ENCODE measurements around the gene PPL. TPM values are rescaled to one million over a fixed set of nuclear protein-coding genes. Genes with fewer than 3 reads are reported as not detected.
"Not testable (repeated sequence)": the region's sequence is repeated elsewhere in the genome, so short reads cannot be mapped to it uniquely, and the experiment has no call there.

PPL gene
- total RNA-seq, 1 donor from 2014 or later, result 5.4 TPM

DNA sequence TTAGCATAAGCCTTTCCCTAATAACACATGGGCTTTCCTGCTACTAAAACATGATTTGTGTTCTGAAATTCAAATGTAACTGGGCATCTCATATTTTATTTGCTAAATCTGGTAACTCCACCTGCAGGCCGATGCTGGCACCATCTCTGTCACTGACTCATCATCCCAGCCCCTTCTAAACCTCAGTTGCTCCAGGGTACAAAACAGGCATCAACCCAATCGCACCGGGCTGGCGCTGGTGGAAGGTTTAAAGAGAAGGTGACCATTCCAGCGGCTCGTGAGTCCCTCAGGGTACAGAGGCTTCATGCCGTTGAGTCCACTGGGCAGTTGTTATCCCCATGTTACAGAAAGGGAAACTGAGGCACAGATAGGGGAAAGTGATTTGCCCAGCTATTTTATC is 27.1 kb downstream of the PPL start:
- DNase-seq (ENCODE audit: low read depth in 2 of 2), result no peak

DNA sequence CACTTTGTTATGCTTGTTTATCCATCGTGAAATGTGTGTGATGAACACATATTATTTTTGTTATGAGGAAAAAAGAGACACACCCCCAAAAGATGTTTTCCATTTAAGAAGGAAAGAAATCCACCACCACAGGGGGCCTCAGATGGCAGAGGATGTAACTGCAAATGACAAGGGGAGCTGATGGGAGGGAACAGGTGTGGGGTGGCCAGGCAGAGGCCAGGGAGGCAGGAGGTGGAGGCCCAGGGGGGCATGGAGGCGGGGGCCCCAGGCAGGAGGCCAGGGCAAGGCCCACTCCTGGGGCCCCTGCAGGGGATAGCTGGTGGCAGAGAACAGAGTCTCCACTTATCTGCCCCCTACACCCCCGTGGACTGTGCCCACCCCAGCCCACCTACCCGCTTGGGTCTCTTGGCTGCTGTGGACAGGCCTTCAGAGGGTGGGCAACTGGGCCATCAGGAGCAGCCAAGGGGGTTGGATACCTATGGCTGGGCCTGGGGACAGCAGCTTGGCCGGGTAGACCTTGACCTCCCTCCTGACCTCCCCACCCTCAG is 28.0 kb downstream of the PPL start:
- no peak for DNase-seq (ENCODE audit: low read depth in 2 of 2)

DNA sequence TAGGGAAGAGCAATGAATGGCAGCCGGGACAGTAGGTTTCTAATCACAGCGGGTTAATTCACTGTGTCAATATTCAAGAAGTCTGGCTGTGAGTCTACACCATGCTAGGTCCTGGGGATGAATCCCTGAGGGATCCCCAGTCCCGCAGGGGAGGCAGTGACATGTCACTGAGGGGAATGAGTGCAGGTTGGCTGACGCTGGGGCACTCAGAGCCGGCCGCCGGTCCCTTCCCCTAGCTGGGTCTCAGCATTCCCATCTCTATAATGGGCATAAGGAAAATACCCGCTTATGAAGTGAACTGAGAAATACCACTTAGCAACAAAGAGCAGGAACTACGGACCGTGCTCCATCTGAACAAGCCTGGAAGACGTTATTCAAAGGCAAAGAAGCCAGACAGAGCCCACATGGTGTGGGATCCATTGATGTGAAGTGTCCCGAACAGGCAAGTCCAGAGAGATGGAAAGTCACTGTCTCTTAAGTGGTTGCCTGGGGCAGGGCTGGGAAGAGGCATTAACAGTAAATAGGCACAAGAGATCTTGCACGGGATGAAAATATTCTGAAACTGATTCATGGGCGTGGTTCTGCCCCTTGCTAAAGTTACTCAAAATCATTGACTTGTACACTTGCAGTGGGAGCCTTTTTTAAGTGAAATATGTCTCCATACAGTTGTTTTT is 31.9 kb downstream of the PPL start:
- DNase-seq (ENCODE audit: low read depth in 2 of 2), result no peak

DNA sequence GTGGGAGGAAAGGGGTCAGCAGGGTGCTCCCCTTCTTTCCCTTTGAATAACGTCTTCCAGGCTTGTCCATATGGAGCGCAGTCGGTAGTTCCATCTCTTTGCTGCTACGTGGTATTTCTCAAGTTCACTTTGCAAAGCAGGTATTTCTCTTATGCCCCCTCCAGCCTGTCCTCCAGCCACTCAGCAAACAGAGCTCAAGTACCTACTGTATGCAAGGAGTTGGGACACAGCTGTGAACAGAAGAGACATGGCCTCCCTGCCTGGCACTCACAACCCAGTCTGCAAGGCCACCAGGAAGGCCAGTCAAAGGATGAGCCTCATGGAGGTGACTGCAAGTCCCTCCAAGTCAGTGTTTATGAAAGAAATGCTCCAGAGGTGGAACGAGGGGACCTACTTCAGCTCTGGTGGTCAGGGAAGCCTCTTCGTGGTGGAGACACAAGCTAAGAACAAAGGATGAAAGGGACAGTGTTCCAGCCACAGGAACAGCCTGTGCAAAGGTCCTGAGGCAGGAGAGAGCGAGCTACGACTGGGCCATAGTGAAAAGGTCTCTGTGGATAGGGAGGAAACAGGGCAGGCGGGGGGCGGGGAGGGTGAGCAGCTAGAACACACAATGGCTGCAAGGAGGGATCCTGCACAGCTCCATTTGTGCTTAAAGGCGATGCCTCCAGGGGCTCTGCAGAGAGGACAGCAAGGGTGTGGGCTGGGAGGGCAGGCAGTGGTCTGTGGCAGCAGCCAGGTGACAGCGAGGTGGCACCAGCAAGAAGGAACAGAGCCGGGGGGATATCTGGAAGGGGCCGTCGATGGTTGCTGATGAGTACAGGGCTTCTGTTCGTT is 32.6 kb downstream of the PPL start:
- DNase-seq (ENCODE audit: low read depth in 2 of 2), result no peak

DNA sequence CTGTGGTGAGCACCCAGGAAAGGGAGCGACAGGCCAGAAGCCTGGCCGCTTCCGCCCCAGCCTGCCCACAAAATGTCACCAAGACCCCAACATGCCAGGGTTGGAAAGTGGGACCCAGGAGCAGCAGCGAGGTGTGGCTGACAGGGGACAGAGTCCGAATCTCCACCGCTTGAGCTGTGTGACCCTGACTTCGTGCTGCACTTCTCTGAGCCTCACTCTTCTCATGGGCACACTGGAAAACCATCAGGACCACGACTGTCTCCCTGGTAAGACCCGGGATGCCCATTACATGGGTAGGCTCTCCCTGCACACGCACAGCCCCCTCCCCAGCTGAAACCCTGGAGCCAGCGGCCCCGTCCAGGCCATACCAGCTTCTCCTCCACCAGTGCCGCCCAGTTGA is 34.9 kb downstream of the PPL start:
- no peak for DNase-seq (ENCODE audit: low read depth in 2 of 2)

DNA sequence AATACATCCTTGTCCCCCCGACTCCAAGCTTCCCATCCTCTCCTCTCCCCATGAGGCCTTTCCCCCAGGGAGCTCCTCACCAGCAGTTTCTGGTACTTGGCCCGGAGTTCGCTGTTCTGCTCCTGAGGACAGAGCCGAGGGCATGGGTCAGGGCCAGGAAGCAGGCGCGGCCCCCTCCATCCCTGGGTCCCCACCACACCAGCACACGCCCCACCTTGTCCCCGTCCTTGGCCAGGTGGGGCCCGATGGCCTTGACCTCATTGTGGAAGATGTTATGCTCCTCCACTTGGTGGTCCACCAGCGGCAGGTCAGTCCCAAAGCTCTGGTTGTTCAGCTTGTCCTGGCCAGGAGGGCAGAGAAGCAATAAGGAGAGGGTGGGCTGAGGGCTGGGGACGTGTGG is 36.2 kb downstream of the PPL start:
- DNase-seq (ENCODE audit: low read depth in 2 of 2), result no peak

DNA sequence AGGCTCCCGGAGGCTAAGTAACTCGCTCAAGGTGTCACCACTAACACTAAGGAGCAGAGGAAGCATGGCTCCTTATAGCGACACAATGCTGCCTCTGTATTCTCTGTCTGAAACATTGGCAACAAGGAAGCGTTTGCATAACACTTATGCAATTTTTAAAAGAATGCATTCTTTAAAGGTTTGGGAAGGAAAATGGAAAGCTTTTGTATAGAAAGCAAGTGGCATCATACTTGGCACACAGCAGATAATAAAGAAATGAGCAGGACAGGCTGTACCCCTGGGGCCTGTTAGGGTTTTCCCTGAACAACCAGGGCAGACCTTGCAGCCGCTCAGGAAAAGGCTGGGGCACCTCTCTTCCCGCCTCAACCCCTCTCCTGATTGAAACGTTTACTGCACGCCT is 36.9 kb downstream of the PPL start:
- no peak for DNase-seq (ENCODE audit: low read depth in 2 of 2)

DNA sequence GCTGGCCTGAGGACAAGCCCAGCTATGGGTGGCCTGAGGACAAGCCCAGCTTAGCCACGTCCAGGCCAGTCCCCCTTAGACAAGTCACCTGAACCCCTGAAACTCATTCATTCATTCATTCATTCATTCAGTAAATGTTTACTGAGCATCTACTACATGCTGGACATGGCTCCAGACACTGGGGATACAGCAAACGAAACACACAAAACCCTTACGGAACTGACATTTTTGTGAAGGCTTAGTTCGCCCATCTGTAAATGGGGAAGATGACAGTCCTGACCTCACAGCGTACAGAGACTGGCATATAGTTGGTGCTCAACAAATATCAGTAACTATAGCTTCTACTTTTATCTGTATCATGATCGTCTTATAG is 37.5 kb downstream of the PPL start:
- no peak for DNase-seq (ENCODE audit: low read depth in 2 of 2)

DNA sequence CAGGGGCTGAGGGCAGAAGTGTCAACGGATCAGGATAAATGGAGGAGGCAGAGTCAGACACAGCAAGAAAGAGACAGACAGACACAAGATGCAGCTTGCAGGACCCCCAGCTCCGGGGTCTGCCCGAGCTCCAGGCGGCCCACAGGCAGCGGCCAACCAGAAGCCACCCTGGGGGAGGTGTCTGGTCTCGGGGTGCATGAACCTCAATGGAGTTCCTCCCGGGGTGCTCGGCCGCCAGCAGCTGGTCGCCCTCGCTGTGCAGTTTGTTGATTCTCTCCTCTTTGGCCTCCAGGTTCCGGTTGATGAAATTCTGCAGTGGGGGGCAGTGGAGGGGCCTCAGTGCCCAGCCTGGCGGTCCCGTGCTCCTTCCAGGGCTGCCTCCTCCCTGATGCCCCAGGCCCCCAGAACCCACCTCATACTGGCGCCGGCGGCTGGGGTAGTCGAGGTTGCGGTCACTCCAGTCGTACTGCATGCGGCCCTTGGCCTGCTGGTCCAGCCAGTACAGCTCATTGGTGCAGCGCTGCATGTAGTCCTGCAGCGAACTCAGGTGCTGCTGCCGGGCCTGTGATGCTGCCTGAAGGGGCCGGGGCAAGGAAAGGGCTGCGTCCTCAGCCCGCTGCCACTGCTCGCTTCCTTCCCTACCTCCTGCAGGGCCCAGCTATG is 38.0 kb downstream of the PPL start:
- DNase-seq (ENCODE audit: low read depth in 2 of 2), result no peak

DNA sequence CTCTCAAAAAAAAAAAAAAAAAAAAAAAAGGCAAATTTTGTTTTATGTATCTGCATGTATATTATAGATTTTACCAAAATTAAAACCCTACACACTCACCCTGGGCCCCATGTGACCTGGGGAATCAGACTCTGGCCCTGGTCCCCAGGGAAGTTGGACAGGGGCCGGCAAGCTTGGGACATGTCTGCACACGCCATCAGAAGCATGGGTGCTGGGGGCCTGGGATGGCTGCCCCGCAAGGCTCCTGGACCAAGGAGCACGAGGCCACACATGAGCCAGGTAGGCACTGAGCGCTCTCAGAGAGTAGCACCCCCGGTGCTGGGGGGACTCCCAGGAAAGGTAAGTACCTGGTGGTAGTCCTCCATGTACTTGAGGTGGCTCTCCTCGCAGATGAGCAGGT is 39.6 kb downstream of the PPL start:
- no peak for DNase-seq (ENCODE audit: low read depth in 2 of 2)

DNA sequence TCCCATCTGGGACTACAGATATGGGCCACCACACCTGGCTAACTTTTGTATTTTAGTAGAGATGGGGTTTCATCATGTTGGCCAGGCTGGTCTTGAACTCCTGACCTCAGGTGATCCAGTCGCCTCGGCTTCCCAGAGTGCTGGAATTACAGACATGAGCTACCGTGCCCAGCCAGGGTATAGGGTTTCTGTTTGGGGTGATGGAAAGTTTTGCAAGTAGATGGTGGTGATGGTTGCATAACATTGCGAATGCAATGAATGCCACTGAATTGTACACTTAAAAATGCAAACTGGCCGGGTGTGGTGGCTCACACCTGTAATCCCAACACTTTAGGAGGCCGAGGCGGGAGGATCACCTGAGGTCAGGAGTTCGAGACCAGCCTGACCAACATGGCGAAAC is 40.2 kb downstream of the PPL start:
- DNase-seq (ENCODE audit: low read depth in 2 of 2), result not testable (repeated sequence)

DNA sequence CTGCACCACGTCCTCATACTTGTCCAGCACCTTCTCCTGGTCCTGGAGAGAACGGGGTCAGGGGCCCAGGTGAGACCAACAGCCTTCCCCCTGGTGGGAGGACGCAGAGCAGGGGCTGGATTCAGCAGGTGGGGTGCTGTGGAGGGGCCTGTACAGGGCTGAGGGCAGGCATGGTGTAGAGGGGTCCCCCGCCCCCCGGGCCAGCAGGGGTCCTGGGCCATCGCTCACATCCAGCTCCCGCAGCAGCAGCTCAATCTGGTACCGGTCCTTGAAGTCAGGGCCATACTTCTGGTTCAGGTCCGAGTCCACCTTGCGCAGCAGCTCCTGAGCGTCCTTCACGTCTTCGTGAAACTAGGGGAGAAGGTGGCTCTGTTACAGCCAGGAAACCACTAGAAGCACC is 41.6 kb downstream of the PPL start:
- no peak for DNase-seq (ENCODE audit: low read depth in 2 of 2)

DNA sequence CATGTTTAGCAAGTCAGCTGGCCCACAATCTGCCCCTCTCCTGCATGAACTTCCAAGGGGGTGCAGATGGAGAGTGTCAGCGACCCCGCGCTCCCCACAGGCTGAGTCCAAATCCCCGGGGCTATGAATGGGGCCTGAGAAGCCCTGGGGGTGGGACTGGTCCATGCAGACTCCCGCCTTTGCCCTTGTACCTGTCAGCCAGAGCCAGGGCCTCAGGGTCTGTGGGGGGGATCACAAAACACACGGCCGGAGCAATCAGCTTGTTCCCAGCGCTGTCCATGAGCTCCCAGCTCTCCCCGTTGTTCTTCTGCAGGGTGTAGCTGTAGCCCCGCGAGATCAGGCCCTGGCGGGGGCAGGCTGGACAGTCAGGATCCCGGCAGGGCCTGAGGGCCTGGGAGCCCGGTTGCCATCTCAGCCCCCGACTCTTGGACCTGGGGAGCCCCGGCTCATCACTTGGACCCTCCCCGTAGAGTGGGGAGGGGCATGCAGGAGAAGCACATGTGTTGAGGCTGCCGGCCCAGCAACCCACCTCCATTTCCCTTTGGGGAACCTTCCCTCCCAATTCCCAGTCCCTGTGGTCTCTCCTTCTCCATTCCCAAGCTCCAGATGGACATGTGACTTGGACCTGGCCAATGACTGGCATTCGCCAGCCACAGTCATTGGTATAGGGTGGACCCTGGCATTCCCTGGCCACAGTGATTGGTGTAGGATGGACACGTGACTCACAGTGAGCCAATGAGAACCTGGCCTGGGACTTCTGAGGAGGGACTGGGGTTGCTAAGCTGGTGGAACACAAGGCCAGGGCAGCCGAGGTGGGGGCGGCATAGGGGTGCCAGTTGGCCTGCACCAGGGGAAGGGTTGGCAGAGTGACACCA is 42.4 kb downstream of the PPL start:
- DNase-seq (ENCODE audit: low read depth in 2 of 2), result no peak

DNA sequence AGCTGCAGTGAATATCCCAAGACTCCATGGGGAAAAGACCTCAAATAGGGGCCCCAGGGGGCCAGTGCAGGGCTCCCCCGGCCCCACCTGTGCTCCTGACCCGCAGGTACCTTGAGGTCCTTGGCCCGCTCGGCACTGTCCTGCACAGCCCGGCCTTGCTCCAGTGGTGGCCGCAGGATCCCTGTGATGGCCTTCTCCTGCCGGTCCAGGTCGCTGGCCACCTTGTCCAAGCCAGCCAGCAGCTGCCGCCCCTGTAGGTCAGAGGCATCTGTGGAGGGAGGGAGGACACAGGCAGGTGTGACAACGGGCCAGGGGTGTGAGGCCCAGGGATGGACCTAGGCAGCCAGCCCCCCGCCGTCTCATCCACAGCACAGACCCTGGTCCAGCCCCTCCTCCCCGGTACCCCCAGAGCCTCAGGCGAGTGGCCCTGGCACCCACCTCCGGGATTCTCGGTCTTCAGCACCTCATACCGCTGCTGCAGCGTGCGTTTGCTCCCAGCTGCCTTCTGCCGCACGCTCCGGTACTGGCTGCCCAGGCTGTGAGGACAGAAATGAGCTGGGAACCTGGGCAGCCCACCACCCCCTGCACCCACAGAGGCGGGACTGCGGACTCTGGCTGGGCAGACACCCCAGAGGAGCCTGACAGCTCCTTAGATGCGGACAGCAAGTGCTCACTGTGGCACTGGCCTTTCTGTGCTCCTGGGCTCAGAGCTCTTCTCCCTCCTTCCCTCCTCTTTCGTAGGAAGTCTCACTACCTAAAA is 43.7 kb downstream of the PPL start:
- DNase-seq (ENCODE audit: low read depth in 2 of 2), result no peak

DNA sequence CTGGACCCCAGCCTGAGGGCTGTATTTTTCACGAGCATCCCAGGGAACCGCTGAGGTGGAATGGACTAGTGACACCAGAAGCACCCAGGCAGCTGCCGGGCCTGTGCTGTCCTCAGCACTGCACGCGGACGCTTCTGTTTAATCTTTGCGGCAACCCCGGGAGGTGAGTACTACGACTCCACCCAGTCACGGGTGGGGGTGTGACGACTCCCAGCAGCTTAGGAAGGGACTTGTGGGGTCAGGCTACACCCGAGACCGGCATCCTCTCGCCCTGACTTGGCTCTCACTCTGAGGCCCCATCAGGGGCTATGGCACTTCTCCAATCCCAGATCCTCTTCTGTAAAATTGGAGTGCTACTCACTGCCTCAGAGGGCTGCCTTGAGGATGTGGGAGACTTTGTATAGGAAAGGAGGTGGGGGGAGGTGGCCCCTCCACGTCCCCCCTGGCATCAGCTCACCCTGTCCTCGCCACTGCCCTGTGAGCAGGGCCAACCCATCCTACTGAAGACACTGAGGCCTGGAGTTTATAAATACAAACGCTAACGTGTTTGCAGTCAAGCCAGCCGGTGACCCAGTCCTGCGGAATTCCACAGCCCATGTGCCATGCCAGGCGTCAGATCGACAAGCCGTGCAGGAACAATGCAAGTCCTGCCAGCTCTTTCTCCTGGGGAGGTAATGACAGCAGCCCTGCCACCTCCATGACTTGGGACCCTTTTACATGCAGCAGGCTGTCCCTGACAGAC is 44.4 kb downstream of the PPL start:
- DNase-seq (ENCODE audit: low read depth in 2 of 2), result no peak

DNA sequence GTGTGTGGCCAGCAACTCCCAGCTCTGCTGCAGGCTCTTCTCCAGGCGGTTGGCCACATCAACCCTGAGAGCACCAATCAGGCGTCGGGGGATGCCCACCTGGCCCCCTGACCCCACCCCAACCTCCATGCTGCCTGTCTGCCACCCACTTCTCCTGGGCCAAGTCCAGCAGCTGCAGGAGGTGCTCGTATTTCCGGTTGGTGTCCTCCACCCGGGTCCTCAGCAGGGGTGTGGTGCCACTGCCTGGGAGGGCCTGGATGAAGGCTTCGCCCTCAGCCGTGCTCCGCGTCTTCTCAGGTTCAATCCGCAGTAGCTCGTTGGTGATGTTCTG is 45.1 kb downstream of the PPL start:
- DNase-seq (ENCODE audit: low read depth in 2 of 2), result no peak

DNA sequence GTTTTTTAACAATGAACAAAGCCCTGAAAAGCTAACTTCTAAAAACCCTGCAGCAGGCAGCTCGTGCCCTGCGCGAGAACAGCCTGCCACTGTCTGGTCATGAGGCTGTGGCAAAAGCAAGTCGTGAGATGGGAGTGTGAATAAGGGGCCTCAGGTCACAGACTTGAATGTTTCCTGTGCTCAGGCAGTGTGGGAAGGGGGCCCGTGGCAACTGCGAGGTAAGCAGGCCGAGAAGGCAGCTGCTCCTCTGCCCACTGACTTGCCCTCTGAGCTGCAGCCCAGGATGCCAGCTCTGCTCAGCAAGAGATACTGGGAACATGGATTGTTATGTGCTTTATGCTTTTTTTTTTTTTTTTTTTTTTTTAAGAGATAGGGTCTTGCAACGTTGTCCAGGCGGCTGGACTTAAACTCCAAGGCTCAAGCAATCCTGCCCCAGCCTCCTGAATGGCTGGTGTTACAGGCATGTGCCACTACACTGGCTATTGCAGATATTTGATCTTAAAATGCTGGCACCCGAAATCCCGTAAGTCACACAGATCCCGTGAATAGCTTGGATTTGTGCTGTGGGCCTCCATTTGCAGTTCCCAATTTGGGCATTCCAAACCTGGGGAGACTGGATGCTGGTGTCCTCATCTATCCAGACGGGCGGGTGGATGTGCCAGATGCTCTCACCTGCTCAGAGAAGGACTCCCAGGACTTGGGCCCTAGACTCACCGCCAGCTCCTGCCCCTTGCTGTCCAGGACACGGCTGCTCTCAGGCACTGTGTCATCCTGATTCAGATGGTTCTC is 45.7 kb downstream of the PPL start:
- no peak for DNase-seq (ENCODE audit: low read depth in 2 of 2)

DNA sequence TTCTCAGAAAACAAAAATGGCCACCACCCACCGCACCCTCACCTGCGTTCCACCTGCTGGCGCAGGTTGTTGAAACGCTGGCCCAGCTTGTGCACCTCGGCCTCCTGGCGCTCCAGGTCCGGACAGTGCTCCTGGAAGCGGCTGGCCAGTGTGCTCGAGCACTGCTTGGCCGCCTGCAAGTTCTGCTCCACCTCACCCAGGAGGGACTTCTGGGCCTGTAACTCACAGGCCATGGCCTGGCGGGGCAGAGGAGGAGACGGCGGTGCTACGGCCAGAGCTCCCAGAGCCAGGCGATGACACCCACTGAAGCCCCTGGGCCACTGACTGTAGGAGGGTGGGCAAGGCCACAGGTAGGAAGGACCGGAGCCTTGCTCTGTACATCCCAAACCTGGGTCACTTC is 46.3 kb downstream of the PPL start:
- no peak for DNase-seq (ENCODE audit: low read depth in 2 of 2)

DNA sequence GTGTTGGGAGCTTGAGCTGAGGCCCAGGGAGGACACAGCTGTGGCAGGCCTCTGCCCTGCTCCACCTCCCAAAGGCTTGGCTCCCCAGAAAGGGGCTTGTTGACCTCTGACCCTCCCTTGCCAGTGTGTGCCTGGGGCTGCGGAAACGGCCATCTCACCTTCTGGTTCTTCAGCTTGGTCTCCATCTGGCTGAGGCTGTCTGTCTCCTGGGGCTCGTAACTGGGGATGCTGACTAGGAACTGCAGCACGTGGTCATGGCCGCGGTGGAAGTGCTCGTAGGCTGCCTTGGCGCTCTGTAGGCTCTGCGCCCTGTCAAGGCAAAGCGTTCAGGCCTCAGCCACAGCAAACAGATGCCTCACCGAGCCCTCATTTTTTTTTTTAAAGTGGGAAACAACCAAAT is 46.9 kb downstream of the PPL start:
- no peak for DNase-seq (ENCODE audit: low read depth in 2 of 2)
